ENCODE data around the gene MORN3.
"Not testable (repeated sequence)": the region's sequence is repeated elsewhere in the genome, so short reads cannot be mapped to it uniquely, and the experiment has no call there.

MORN3 gene

DNA sequence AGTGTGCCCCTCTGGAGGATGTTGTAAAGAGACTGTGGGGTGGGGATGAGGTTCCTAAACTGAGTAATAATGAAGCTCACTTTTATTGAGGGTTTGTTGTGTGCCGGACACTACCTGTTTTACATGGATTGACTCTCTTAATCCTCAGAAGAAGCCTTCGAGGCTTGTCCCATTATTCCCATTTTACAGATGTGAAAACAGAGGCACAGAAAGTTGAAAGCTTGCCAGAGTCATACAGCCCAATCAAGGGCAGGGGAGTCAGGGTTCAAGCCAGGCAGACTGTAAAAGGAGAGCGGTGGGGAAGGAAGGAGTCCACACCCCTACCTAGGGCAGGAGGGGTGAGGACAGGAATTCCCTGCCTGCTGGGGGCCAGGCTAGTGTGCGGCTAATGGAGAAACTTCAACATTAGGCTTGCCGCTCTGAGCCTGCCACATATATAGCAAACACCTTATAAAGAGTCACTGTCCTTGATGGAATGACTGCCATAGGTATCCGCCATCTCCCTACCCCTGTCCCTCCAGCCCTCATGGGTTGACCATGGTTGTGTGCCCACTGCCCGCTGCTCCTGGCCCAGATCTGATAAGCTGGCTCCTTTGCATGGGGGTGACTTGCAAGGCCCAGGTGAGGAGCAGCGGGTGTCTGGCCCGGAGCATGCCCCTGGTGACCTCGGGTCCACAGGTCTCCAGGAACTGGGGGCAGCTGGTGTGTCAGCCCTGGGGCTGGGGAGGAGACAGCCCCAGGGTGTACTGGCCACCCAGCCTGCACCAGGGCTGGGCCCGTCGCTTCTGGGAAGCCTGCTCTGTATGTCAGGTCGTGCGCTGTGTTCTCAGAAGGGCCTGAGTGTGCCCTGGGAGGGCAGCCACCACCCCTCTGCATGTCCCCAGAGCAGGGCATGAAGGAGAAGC is 30.9 kb downstream of the MORN3 start:
- no peak for DNase-seq (ENCODE audit: low spot score)

DNA sequence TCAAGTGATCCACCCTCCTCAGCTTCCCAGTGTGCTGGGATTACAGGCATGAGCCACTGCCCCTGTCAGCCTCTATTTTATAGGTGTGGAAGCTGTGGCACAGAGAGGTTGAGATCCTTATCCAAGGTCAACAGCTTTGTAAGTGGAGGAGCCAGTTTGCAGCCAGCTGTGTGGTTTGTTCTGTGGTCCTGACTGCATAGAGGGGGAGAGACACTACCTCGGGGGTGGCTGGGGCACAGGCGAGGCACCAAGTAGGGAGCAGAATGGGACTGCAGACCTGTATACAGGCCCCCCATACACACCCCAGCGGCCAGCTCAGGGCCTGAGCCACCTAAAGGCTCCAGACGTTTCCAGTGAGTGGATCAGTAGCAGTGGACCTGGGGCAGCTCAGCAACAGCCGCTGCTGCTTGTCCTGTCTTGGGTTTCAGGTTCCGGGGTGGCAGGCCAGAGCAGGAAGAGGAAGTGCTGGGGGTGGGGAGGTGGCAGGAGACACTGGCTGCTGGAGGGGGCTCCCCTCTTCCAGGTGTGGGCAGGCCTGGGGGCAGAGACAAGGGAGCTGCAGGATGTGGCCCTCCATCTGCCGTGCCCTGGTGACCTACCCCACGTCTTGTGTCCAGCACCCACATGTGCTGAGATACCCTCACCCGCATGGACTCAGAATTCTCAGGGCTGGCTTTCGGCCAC is 32.1 kb downstream of the MORN3 start:
- DNase-seq (ENCODE audit: low spot score): no peak

DNA sequence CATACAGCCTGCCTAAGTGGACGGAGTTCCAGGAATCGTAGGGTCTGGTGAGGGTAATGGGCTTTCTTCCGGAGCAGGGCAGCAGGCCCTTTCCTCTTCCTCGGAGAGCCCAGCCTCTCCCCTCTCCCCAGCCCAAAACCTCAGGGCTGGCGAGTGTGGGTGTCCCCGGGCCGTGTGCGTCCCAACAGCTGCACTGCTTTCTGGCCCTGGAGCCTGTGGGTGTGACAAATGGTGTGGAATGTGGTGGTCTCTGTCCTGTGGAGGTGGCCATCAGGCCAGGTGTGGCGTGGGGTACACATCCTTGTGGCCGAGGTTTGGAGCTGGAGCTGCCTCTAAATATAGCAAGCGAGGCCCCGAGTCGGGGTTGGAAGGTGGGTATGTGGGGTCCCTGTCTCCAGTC is 34.6 kb downstream of the MORN3 start:
- DNase-seq (ENCODE audit: low spot score): no peak

DNA sequence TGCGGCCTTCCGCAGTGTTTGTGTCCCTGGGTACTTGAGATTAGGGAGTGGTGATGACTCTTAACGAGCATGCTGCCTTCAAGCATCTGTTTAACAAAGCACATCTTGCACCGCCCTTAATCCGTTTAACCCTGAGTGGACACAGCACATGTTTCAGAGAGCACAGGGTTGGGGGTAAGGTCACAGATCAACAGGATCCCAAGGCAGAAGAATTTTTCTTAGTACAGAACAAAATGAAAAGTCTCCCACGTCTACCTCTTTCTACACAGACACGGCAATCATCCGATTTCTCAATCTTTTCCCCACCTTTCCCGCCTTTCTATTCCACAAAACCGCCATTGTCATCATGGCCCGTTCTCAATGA is 35.6 kb downstream of the MORN3 start:
- not testable (repeated sequence) for DNase-seq (ENCODE audit: low spot score)

DNA sequence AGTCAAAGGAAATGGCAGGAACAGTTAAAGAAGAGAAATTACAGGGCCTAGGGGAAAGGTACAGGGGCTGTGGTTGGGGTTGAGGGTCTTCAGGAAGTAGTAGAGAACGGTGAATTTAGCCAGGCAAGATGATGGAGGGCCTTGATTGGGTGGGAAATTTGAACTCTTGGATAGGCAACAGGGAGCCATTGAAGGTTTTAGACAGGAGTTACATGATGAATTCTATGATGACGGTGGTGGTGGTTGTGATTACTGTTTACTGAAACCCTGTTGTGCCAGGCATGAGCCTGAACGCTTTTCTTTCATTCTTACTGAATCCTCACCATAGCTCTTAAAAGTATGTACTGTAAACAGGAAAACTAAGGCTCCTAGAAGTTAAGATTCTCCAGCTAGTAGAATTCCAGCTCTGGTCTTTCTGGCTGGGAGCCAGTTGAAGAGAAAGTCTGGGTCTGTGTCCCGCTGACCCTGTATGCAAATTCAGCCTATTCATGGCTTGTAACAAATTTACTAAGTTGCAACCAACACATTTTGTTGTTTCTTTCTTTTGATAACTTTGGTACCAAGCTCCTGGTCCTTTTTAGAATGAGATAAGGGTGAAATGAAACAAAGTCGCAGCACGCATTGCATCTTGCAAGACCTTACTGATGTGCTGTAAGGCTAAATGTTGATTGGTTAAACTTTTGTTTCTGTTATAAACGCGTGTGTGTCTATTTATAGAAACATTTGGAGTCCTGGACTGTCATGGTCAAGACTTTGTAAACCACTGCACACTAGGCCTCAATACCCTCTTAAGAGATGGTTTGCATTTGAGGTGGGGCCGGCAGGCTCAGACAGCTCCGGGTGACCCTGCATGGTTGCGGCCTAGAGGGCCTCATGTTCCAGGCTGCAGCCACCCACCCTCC is 37.1 kb downstream of the MORN3 start:
- DNase-seq (ENCODE audit: low spot score): no peak

DNA sequence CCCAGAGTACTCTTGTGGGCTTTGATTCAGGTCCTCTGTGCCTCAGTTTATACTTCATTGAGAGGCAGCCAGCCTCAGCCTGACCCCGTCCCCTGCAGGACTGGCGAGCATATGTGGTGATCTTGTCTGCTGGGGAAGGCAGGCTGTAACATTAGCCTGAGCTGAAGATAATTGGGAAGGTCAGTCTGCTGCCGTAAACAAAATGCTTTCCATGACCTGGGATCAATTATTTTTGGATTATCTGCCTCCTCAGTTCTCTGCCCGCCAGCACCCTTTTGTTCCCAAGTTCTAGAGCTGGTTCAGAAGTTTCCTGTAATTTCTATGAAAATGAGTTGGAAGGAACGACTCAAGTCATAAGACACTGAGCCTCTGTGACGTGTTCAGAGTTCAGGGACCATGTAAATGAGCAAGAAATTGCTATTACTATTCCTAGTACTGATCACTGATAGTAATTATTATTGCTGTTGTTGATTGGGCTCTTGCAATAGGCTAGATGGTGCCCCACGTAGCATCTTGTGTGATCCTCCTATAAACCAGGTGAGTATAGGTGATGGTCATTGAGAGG is 38.6 kb downstream of the MORN3 start:
- DNase-seq (ENCODE audit: low spot score): no peak

DNA sequence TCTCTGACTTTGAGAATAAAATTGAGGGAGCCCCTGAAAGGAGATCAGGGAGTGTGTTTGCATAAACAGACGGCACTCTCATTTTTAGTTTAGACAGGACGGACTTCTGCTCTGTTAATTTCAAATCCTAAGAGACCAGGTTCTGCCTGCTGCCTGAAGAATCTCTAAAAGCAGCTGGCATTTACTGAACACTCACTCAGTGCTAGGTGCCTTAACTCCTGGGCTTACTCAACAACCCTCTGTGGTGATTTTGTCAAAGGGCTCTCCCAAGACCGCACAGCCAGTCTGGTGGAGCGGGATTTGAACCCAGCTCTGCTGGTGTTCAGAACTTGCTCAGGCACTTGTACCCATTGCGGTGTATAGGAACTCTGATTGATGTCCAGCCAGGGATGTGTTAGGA is 40.9 kb downstream of the MORN3 start:
- no peak for DNase-seq (ENCODE audit: low spot score)

DNA sequence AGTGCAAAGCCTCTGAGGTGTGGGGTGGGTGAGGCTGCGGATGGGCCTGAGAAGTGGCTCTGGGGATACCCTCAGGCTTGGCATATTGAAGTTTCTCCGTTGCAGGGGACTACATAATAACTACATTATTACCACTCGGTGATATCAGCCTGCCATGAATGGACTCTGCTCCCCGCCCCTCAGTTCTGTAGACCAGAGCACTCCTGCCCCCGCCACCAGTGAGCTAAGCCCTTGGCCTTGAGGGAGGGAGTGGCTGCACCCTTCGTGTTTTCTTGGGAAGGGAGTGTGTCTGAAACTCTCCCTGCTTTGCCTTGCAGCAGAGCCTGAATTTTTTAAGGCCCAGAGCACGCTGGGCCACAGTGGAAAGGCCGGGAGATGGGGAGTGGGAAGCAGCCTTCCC is 41.4 kb downstream of the MORN3 start:
- no peak for DNase-seq (ENCODE audit: low spot score)

DNA sequence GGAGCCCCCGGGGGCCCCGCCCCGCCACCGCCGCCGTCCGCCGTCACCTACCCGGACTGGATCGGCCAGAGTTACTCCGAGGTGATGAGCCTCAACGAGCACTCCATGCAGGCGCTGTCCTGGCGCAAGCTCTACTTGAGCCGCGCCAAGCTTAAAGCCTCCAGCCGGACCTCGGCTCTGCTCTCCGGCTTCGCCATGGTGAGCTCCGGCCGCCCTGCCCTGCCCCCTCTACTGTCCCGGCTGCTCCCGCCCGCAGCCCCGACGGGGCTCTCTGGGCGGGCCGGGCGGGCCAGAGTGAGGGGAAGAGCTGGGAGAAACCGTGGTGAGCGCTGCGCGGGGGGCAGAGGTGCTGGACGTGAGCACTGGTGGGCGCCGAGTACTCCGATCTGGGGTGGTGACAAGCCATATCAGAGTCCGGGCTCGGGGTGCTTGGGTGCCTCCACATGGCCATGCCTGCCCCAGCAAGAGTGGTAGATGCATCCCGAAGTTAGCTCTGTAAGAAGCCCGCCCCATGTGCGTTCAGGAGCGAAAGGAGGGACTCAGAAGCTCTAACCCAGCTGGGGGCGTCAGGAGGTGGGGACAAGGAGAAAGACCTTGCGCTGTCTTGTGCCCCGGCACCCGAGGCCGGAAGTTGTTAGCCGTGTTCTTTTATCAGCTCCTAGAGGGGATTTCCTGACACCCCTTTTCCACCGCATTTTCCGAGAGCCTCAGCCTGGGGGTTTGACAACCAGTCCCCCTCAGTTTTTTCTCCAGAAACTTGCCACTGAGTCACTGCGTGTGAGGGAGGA is 42.4 kb downstream of the MORN3 start:
- DNase-seq (ENCODE audit: low spot score): no peak

DNA sequence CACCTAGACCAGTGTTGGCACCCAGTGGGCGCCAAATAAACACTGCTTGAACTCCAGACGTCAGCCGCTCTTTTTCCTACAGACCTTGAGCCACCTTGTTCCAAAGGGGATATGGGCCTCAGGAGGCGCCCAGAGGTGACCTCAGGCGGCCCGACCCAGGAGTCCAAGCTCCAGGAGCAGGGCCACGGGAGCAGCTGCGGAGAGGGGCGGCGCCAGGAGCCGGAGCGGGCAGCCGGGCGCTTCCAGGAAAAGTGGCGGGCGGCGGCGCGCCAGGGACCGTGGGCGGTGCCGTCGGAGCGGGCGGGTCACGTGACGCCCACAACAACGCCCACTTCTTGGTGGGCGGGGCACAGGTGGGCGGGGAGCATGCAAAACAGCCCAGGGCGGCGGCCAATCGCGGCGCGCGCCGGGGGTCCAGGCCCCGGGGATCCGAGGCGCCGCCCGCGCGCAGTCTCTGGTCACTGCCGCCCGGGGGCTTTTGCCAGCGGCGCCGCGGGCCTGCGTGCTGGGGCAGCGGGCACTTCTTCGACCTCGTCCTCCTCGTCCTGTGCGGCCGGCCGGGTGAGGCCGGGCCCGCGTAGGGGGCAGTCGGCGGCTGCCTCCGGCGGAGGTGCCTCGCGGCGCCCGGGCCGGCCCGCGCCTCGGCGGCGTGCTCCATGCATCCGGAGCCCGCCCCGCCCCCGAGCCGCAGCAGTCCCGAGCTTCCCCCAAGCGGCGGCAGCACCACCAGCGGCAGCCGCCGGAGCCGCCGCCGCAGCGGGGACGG is 43.2 kb downstream of the MORN3 start, which contains the start of gene ORAI1:
TSS of gene ORAI1 (plus strand) at position 444 of the 766 bp plus-strand sequence.
- peak; percentile 94 for DNase-seq (ENCODE audit: low spot score)

DNA sequence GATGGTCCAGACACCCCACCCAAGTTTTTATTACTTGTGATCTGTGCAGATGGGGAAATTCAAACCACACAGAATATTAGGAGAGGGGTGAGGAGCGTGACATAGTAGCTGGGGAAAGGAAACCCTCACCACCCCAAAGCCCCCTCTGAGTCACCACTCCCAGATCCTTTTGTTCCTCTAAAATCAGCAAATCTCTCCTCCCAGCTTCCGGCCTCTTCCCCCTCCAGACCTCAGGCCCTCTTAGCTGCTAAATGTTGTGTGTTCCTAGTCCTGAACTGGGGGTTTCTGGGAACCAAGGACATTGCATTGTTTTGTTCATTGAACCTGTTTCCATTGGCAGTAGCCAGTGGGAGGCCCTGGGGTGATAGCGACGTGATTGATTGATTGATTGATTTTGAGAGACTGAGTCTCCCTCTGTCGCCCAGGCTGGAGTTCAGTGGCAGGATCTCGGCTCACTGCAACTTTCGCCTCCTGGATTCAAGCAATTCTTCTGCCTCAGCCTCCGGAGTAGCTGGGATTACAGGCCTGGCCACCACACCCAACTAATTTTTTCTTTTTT is 49.0 kb downstream of the MORN3 start:
- DNase-seq (ENCODE audit: low spot score): no peak

DNA sequence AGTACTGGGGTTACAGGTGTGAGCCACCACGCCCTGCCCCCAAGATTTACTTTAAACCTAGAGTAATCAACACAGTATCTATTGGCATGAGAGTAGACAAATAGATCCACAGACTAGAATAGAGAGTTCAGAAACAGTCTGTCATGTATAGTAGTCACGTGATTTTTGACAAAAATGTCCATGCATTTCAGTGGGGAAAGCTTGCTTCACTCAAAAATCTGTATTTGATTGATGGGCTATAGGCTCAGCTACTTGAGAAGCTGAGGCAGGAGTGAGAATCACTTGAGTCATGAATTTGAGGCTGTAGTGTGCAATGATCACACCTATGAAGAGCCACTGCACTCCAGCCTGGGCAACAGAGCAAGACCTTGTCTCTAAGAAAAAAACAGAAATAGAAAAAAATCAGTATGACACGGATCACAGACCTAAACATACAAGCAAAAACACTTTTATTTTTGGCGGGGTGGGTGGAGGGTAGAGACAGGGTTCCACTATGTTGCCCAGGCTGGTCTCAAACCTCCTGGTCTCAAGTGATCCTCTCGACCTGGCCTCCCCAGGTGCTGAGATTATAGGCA is 50.7 kb downstream of the MORN3 start:
- DNase-seq (ENCODE audit: low spot score): no peak

DNA sequence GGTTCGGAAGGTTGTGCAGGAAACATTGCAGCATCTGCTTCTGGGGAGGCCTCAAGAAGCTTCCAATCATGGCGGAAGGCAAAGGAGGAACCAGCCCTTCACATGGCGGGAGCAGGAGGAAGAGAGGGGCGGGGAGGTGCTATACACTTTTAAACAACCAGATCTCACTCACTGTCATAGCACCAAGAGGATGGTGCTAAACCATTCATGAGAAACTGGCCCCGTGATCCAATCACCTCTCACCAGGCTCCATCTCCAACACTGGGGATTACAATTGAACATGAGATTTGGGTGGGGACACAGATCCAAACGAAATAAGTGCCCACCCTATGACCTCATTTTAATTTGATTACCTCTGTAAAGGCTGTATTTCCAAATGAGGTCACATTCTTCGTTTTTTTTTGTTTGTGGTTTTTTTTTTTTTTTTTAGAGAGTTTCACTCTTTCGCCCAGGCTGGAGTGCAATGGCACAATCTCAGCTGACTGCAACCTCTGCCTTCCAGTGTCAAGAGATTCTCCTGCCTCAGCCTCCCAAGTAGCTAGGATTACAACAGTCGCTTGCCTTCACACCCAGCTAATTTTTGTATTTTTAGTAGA is 54.5 kb downstream of the MORN3 start:
- no peak for DNase-seq (ENCODE audit: low spot score)

DNA sequence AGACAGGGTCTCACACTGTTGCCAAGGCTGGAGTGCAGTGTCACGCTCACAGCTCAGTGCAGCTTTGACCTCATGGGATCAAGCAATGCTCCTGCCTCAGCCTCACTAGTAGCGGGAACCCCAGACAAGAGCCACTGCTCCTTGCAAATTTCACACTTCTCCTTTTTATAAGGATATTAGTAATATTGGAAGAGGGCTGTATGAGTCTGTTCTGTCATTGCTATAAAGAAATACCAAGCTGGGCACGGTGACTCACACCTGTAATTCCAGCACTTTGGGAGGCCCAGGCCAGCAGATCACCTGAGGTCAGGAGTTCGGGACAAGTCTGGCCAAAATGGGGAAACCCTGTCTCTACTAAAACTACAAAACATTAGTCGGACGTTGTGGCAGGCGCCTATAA is 56.0 kb downstream of the MORN3 start:
- no peak for DNase-seq (ENCODE audit: low spot score)

DNA sequence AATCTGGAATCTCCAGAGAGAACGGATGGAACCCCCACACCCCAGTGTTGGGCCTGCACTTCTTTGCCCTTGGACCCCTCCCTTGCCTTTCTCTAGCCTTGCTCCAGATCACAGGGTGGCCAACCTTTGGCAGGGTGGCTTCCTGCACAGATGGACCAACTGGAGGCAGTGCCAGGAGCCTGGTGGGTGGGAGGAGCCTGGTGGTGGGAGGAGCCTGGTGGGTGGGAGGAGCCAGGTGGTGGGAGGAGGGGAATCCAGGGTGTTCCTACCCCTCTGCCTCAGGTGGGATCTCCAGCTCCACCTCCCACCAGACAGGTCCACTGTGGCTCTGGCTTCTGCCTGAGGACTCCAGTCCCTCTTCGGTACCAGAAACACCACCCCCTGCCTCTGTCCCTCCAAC is 58.1 kb downstream of the MORN3 start:
- DNase-seq (ENCODE audit: low spot score): no peak

DNA sequence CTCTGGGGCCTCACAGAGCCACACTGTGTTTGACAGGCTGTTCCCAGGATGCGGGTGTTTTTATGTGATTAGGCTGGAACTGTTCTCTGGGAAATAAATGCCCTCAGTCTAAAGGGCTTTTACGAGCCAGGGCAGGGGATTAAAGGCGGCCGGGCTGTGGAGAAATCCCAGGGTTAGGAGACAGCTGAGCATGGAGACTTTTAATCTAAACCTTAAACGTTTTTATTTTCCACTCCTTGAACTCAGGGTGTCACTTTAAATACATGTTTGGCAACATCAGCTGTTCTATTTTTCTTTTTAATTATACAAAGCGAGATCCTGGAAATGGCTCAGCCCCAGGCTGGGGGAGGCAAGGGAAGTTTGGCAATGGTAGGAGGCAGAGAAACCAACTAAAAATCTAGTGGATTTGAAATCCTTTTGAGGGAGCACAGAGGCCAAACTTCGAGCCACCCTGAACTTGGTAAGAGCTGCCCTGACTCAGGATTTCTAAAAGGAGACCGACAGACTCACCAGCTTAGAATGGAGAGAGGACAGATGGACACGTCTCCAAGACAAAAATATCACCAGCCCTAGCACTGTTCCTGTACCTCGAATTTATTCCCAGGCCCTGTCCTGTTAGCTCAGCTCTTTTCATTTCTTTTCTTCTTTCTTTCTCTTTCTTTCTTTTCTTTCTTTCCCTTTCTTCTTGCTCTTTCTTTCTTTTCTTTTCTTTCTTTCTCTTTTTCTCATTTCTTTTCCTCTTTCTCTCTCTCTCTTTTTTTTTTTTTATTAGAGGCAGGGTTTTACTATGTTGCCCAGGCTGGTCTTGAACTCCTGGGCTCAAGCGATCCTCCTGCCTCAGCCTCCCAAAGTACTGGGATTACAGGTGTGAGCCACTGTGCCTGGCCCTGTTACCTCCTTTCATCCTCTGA is 59.0 kb downstream of the MORN3 start:
- DNase-seq (ENCODE audit: low spot score): no peak

DNA sequence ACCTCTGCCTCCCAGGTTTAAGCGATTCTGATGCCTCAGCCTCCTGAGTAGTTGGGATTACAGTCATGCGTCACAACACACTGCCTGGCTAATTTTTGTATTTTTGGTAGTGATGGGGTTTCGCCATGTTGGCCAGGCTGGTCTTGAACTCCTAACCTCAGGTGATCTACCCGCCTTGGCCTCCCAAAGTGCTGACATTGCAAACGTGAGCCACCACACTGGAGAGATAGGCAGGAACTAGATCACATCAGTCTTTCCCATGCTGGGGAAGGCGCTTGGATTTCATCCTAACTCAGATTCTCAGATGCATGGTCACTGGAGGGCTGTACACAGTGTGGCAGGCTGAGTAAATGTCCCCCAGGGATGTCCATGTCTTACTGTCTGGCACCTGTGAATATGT is 61.2 kb downstream of the MORN3 start:
- no peak for DNase-seq (ENCODE audit: low spot score)

DNA sequence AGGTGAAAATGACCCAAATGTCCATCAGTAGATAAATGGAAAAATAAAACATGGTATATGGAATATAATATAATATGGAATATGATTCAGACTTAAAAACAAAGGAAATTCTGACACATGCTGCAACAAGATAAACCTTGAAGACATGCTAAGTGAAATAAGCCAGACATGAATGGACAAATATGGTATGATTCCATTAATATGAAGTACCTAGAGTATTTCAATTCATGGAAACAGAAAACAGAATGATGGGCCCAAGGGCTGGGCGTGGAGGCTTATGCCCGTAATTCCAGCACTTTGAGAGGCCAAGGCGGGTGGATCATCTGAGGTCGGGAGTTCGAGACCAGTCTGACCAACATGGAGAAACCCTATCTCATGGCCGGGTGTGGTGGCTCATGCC is 65.9 kb downstream of the MORN3 start:
- no peak for DNase-seq (ENCODE audit: low spot score)
